Measurements from ENCODE around the gene TRAPPC1.
"Not testable (repeated sequence)": the region's sequence is repeated elsewhere in the genome, so short reads cannot be mapped to it uniquely, and the experiment has no call there.

TRAPPC1 gene

DNA sequence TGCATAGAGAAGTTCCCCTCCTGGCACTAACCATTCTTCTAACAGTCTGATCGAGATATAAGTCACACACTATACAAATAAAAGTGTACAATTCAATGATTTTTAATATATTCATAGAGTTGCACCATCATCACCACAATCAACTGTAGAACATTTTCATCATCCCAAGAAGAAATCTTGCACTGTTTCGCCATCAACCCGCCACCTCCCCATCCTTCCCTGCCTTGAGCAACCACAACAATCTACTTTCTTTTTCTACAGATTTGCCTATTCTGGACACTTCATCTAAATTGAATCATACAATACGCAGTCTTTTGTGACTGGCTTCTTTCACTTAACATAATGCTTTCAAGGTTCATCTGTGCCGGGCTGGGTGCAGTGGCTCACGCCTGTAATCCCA lies 37.7 kb upstream of the TRAPPC1 start:
- peak; percentile 28 for DNase-seq (ENCODE audit: low read depth)
- TF ChIP-seq, protein P1, sequence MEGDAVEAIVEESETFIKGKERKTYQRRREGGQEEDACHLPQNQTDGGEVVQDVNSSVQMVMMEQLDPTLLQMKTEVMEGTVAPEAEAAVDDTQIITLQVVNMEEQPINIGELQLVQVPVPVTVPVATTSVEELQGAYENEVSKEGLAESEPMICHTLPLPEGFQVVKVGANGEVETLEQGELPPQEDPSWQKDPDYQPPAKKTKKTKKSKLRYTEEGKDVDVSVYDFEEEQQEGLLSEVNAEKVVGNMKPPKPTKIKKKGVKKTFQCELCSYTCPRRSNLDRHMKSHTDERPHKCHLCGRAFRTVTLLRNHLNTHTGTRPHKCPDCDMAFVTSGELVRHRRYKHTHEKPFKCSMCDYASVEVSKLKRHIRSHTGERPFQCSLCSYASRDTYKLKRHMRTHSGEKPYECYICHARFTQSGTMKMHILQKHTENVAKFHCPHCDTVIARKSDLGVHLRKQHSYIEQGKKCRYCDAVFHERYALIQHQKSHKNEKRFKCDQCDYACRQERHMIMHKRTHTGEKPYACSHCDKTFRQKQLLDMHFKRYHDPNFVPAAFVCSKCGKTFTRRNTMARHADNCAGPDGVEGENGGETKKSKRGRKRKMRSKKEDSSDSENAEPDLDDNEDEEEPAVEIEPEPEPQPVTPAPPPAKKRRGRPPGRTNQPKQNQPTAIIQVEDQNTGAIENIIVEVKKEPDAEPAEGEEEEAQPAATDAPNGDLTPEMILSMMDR (IDR thresholded peaks at IDR 0.05; ENCODE audit: control insufficient read depth, insufficient read depth, low read depth, low read length, missing control alignments), result no peak
- no peak overlapping the region for H3K4me3 ChIP-seq (ENCODE audit: control insufficient read depth, low read depth, low read length)

DNA sequence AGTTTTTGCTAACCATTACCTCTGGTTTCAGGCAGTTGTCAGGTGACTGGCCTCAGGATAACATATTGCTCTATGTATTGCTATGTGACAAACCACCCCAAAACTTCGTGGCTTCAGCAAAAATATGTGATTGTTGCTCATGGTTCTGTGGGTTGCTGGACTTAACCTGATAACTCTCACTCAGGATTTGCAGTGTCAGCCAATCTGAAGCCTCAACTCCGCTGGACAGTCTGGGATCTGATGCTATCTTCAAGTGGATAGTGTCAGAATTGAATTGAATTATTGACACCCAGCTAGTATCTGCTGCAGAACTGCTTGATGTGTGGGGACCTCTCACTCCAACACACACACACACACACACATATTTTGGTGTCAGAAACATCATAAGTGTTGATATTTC lies 36.0 kb upstream of the TRAPPC1 start:
- H3K4me3 ChIP-seq (ENCODE audit: control insufficient read depth, low read depth, low read length), result no peak overlapping the region
- no peak for DNase-seq (ENCODE audit: low read depth)
- TF ChIP-seq, protein P1 (IDR thresholded peaks at IDR 0.05; ENCODE audit: control insufficient read depth, insufficient read depth, low read depth, low read length, missing control alignments), result no peak

DNA sequence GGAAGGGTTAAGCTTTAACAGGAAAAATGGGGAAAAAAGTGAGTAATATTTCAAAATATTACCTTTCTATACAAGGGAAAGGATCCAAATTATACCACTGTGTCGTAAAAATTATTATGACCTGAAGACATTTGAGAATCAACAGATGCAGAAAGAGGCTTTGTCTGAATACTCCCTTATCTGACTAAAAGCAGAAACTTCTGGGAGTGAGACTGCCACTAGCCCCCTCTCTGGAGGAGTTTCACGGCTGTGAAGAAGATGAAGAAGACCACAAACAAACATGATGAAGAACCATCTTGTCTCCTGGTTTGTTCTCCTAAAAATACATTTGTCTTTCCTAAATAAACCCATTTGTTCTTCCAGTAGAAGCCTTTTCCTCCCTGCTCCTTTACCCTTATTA lies 29.7 kb upstream of the TRAPPC1 start:
- no peak for DNase-seq (ENCODE audit: low read depth)
- TF ChIP-seq, protein P1 (IDR thresholded peaks at IDR 0.05; ENCODE audit: control insufficient read depth, insufficient read depth, low read depth, low read length, missing control alignments), result no peak
- no peak overlapping the region for H3K4me3 ChIP-seq (ENCODE audit: control insufficient read depth, low read depth, low read length)

DNA sequence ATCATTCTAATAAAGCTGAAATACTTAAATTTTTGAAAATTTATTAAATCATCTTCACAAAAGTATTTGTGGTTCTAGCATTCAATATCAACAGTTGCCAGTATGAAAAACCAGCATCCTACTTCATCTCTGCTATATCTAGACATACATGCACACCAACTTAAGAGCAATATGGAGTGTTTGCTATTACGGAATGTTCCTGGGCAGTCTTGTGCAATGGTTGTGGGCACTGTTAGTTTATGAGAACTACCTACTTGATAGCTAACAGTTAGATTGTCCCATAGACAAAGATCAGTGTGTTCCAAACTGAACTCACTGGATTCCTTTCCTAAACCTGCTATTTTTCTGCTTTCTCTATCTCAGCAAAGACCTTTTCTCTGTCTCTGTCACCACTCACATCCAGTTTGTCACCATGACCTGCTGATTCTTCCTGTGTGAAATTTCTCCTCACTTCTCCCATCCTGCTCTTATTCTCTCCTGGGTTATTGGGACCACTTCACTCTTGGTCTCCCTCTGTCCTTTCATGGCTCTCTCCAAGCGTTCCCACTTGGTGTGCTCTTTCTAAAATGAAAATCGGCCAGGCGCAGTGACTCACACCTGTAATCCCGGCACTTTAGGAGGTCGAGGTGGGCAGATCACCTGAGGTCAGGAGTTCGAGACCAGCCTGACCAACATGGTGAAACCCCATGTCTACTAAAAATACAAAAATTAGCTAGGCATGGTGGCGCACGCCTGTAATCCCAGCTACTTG lies 27.9 kb upstream of the TRAPPC1 start:
- TF ChIP-seq, protein P1 (IDR thresholded peaks at IDR 0.05; ENCODE audit: control insufficient read depth, insufficient read depth, low read depth, low read length, missing control alignments), result no peak
- H3K4me3 ChIP-seq (ENCODE audit: control insufficient read depth, low read depth, low read length), result no peak overlapping the region
- no peak for DNase-seq (ENCODE audit: low read depth)

DNA sequence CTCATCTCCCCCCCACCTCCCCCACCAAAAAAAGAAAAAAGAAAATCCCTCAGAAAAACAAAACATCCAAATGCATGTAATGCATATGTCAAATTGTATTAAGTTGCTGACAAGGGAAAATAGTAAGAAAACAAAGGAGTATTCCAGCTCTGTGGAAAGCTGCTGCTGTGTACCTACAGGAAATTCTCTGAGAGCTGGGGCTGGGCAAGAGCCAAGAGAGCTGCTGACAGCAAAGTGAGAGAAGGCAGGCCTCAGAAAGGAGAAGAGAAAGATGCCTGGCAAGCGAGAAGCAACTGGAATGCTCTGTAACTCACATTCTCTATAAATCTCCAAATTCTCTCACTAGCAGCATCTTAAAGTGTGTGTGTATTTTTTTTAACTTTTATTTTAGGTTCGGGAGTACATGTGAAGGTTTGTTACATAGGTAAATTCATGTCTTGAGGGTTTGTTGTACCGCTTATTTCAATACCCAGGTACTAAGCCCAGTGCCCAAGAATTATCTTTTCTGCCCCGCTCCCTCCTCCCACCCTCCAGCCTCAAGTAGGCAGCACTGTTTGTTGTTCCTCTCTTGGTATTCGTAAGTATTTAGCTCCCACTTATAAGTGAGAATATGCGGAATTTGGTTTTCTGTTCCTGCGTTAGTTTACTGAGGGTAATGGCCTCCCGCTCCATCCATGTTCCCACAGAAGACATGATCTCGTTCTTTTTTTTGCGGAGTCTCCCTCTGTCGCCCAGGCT lies 24.7 kb upstream of the TRAPPC1 start:
- H3K4me3 ChIP-seq (ENCODE audit: control insufficient read depth, low read depth, low read length), result no peak overlapping the region
- TF ChIP-seq, protein P1 (IDR thresholded peaks at IDR 0.05; ENCODE audit: control insufficient read depth, insufficient read depth, low read depth, low read length, missing control alignments), result no peak
- no peak for DNase-seq (ENCODE audit: low read depth)

DNA sequence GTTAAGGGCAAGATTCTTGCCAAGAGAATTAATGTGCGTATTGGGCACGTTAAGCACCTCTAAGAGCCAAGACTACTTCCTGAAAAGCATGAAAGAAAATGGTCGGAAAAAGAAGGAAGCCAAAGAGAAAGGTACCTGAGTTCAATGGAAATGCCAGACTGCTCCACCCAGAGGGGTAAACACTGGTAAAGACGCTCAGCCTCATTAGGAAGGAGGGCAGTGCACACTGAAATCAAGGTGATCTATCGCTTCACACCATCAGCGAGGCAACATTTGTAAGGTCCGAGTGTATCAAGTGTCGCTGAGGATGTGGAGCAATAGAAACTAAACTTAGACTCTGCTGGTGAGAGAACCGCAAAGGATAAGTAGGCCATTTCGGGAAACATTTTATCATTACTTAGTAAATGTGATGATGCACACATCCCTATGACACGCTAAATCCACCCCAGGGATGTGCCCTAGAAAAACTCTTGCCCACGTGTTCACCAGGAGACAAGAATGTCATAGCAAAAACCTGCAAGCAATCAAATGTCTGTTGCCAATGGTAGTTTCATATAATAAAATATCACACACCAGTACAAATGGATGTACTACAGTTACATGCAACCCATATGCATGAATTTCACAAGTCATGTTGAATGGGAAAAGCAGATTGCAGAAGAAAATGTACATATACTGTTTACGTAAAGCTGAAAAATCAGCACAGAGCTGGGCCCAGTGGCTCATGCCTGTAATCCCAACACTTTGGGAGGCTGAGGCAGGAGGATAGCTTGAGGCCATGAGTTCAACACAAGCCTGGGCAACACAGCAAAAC lies 23.9 kb upstream of the TRAPPC1 start:
- H3K4me3 ChIP-seq (ENCODE audit: control insufficient read depth, low read depth, low read length), result no peak overlapping the region
- TF ChIP-seq, protein P1 (IDR thresholded peaks at IDR 0.05; ENCODE audit: control insufficient read depth, insufficient read depth, low read depth, low read length, missing control alignments), result no peak
- no peak for DNase-seq (ENCODE audit: low read depth)

DNA sequence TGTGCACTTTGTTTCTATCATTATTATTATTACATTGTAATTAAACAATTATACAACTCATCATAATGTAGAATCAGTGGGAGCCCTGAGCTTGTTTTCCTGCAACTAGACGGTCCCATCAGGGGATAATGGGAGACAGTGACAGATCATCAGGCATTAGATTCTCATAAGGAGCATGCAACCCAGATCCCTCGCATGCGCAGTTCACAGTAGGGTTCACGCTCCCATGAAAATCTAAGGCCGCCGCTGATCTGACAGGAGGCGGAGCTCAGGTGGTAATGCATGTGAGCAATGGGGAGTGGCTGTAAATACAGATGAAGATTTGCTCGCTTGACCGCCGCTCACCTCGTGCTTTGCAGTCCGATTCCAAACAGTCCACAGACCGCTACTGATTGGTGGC lies 21.5 kb upstream of the TRAPPC1 start:
- not testable (repeated sequence) for H3K4me3 ChIP-seq (ENCODE audit: control insufficient read depth, low read depth, low read length); DNase-seq (ENCODE audit: low read depth)
